Measurements from ENCODE around the gene ZNF566.

- TF ChIP-seq PATZ1 (CRISPR knock-in tag; IDR thresholded peaks at IDR 0.05; ENCODE audit: borderline replicate concordance) (no peak), ZFP30 (CRISPR knock-in tag; IDR thresholded peaks at IDR 0.05) (no peak)
Measured at GRCh38 chr19:36489920-36490415, 607 bp upstream of the ZNF566 start.
